Body of pancreas (tissue), 4 donors: ENCODE results near the gene MAP4K2. TPM values are rescaled to one million over a fixed set of nuclear protein-coding genes. Genes with fewer than 3 reads are reported as not detected.

Source experiments
- ATAC-seq: fragments of 150-250 bp; one replicate; pipeline ENCODE4 v1.9.1; 2016
- DNase-seq, 4 donors: peaks; one replicate each; pipeline ENCODE4 v3.0.0-alpha.2; 2019
- H3K27ac ChIP-seq, 4 donors: fragments of 200-600 bp; sonication (generic); 1 replicate in 3 of 4; 2 replicates in 1 of 4; pipeline versions ENCODE4 v1.5.1 to v1.6.1; 2016 to 2019; ENCODE audit warnings: mild to moderate bottlenecking in 1 of 4, mixed read lengths in 1 of 4, moderate library complexity in 1 of 4
- H3K27me3 ChIP-seq, 2 donors: fragments of 200-600 bp; sonication (generic); one replicate each; pipeline ENCODE4 v1.6.0; 2016; ENCODE audit warnings: mild to moderate bottlenecking in 1 of 2
- H3K36me3 ChIP-seq, 2 donors: fragments of 200-600 bp; sonication (generic); replicated peaks in 1 of 2; 2 replicates each; pipeline ENCODE4 v1.5.1; 2016; ENCODE audit warnings: low read depth in 2 of 2; ENCODE audit not compliant: insufficient read depth in 1 of 2
- H3K4me1 ChIP-seq: fragments of 200-600 bp; sonication (generic); one replicate; pipeline ENCODE4 v1.6.0; 2016
- H3K4me3 ChIP-seq, 2 donors: fragments of 200-600 bp; sonication (generic); 1 replicate in 1 of 2; 2 replicates in 1 of 2; pipeline ENCODE4 v1.5.1; 2016 to 2019
- H3K9me3 ChIP-seq, 3 donors: fragments of 200-600 bp; sonication (generic); 1 replicate in 2 of 3; 2 replicates in 1 of 3; pipeline ENCODE4 v1.5.1; 2016
- POLR2A ChIP-seq, 3 donors: fragments of 450-650 bp; IDR thresholded peaks; one replicate each; pipeline ENCODE4 v1.6.1; 2016; ENCODE audit warnings: antibody characterized with exemption in 3 of 3, mild to moderate bottlenecking in 2 of 3
- WGBS, 2 donors: methylation state at CpG; one replicate each; pipeline ENCODE4 v1.1.5; 2017; 5-methylcytosine and 5-hydroxymethylcytosine counted together
- intact Hi-C: fragments of 100-400 bp; cut with DNase I; formaldehyde crosslinking; loops from one replicate; pipeline ENCODE4 v1.15.1; 2023
- total RNA-seq, 2 donors: library from RNA; depleted of rRNA; stranded (reverse); fragments of >200 nt; gene quantifications; one replicate each; pipeline ENCODE4 v1.1.0, GENCODE V29; 2016
- TF ChIP-seq, protein P1 (sequence below), 7 experiments: fragments of 450-650 bp in 4 of 7; fragments of 200-600 bp in 3 of 7; sonication (generic) in 3 of 7; IDR thresholded peaks; one replicate each; pipeline ENCODE4 v1.5.1; 2016 to 2019; ENCODE audit warnings: antibody characterized with exemption in 7 of 7

MAP4K2 gene
- total RNA-seq, 2 donors from 2014 or later, result 10.4 to 18.1 TPM

DNA sequence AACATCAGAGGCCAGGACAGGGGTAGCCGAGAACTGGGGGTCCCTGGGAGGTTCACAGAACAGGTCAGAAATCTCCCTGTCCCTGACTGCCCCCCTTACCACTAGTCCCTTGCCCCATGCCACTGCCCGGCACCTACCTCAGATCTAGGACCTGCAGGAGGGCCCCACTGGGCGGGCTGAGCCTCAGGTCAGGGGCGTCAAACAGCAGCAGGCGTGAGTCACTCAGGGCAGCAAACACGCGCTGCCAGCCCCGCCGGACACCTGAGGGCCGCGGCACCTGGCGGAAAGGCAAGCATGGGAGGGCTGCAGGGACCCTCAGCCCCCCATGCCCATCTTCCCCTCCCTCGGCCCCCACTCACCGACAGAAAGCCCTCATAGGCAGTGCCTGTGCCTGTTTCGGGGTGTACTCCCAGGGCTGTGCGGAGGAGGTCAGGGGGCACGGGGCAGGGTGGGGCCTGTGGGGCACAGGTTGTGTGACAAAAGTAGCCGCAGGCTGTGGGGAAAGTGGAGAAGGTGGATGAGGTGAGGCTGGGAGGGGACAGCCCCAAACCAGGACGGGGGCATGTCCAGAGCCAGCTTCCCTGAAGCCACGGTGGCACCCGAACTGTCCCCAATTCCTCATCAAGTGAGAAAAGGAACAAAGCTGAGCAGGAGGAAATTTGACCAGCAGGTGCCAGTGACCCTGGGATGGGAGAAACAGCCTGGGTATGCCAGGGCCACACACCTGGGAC, 29.6 kb upstream of the MAP4K2 start:
- Histone ChIP-seq H3K27ac (no peak overlapping the region), H3K36me3 (peaks cover 15 to 24% of the 10 kb centered on the region in 2 donors), H3K27me3 (no peaks in the 10 kb centered on the region), H3K4me1 (peaks cover 9% of the 10 kb centered on the region), H3K9me3 (no peaks in the 10 kb centered on the region), H3K4me3 (no peak overlapping the region)
- TF ChIP-seq, protein P1, sequence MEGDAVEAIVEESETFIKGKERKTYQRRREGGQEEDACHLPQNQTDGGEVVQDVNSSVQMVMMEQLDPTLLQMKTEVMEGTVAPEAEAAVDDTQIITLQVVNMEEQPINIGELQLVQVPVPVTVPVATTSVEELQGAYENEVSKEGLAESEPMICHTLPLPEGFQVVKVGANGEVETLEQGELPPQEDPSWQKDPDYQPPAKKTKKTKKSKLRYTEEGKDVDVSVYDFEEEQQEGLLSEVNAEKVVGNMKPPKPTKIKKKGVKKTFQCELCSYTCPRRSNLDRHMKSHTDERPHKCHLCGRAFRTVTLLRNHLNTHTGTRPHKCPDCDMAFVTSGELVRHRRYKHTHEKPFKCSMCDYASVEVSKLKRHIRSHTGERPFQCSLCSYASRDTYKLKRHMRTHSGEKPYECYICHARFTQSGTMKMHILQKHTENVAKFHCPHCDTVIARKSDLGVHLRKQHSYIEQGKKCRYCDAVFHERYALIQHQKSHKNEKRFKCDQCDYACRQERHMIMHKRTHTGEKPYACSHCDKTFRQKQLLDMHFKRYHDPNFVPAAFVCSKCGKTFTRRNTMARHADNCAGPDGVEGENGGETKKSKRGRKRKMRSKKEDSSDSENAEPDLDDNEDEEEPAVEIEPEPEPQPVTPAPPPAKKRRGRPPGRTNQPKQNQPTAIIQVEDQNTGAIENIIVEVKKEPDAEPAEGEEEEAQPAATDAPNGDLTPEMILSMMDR (IDR thresholded peaks at IDR 0.05), result no peak
- no peak for TF ChIP-seq POLR2A (IDR thresholded peaks at IDR 0.05)
- DNase-seq (no peak), ATAC-seq (no peak)
- 91 to 93% methylated on average over 12 to 13 of the region's 21 CpGs for WGBS, 2 donors
- intact Hi-C loops, result no loop called here

DNA sequence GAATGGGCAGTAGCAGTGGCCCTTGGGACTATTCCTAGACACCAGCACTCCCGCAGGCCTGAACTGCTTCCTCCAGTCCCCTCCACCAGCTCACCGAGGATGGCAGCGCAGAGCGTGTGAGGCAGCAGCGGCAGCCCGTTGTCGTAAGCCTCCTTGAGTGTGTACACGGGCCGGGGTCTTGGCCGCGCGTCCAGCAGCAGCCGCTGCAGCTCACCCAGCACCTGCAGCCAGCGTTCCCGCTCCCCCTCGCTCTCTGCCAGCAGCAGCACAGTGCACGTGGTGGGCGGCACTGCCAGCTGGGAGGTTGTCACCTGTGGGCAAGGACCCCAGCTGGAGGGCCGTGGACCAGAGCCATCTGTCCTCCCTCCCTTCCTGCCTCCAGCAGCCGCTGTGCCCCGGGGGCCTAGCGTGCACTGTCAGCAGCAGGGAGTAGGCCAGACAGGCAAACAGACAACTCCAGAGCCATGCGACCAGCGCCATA, 28.4 kb upstream of the MAP4K2 start:
- Histone ChIP-seq H3K27ac (no peak overlapping the region), H3K27me3 (no peaks in the 10 kb centered on the region), H3K9me3 (no peaks in the 10 kb centered on the region), H3K4me3 (no peak overlapping the region), H3K36me3 (peaks cover 15 to 23% of the 10 kb centered on the region in 2 donors), H3K4me1 (peaks cover 9% of the 10 kb centered on the region)
- no peak for TF ChIP-seq POLR2A (IDR thresholded peaks at IDR 0.05)
- TF ChIP-seq, protein P1 (IDR thresholded peaks at IDR 0.05), result no peak
- intact Hi-C loops, result no loop called here
- ATAC-seq, result no peak
- 90 to 100% methylated on average over 2 to 17 of the region's 24 CpGs for WGBS, 2 donors
- DNase-seq, result no peak

DNA sequence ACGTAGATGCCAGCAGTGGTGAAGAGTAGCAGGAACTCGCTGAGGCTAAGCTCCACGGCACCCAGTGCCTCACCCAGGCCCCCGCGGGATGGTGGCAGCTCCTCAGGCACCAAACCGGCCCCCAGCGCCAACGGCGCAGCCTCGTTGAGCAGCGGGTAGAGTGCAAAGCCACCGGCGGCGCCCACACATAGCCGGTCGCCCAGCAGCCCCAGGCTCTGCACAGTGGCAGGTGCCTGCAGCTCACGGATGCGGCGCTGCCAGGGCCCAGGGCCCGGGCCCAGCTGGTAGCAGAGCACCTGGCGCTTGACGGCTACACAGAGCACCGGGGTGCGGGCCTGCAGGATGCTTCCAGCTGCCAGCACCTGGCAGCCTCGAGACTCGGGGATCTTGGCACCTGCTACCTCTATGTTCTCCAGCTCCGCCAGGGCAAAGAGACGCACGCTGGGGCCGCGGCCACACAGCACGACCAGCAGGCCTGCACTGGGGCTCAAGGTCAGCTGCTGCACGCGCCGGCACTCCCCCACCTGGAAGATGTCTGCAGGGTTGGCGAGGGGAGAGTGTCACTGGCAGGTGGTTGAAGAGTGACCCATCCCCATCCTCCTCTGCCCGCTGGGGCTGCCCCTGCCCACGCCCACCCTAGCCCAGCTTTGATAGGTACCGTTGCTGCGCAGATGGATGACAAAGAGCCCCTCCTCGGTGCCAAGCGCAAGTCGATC, 26.7 kb upstream of the MAP4K2 start:
- intact Hi-C loops, result no loop called here
- TF ChIP-seq, protein P1 (IDR thresholded peaks at IDR 0.05), result no peak
- no peak for TF ChIP-seq POLR2A (IDR thresholded peaks at IDR 0.05)
- Histone ChIP-seq H3K27ac (no peak overlapping the region), H3K36me3 (peaks cover 20 to 23% of the 10 kb centered on the region in 2 donors), H3K27me3 (no peaks in the 10 kb centered on the region), H3K4me3 (no peak overlapping the region), H3K9me3 (no peaks in the 10 kb centered on the region), H3K4me1 (no peaks in the 10 kb centered on the region)
- DNase-seq (no peak), ATAC-seq (no peak)
- 60 to 89% methylated on average over 1 to 41 of the region's 43 CpGs for WGBS, 2 donors

DNA sequence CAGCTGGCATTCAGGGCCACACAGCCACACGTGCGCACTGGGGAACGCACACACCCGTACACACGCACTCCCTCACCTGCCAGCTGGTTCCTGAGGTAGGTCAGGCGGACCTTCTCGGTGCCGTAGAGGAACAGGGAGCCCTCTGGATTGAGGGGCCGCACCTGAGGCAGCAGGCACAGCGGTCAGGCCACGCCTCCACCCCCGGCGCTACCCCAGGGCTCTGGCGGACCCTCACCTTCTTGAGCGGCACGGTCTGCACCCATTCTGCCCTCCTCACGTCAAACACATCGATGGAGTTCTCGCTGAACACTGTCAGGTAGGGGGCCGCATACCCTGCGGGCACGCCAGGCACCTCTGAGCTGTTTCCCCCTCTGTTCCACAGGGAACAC, 24.4 kb upstream of the MAP4K2 start:
- H3K4me3 ChIP-seq, result no peak overlapping the region
- no peaks in the 10 kb centered on the region for H3K27me3 ChIP-seq
- WGBS, 2 donors, result 95 to 96% methylated on average over 3 to 21 of the region's 22 CpGs
- no peaks in the 10 kb centered on the region for H3K9me3 ChIP-seq
- DNase-seq (no peak), ATAC-seq (no peak)
- intact Hi-C loops, result no loop called here
- H3K27ac ChIP-seq, result no peak overlapping the region
- peaks cover 15 to 18% of the 10 kb centered on the region in 2 donors for H3K36me3 ChIP-seq
- H3K4me1 ChIP-seq, result no peaks in the 10 kb centered on the region
- TF ChIP-seq POLR2A (IDR thresholded peaks at IDR 0.05), result no peak
- TF ChIP-seq, protein P1 (IDR thresholded peaks at IDR 0.05), result no peak
